Fibroblast of the aortic adventitia (primary cell): ENCODE data around the gene WDR47. TPM values are rescaled to one million over a fixed set of nuclear protein-coding genes. Genes with fewer than 3 reads are reported as not detected.
"Not testable (repeated sequence)": the region's sequence is repeated elsewhere in the genome, so short reads cannot be mapped to it uniquely, and the experiment has no call there.

Experiments
- DNase-seq: peaks from one replicate; pipeline ENCODE4 v3.0.0-alpha.2; 2010; ENCODE audit warnings: low read depth
- H3K4me3 ChIP-seq: 2 replicates; pipeline ENCODE4 v1.5.1; 2011; ENCODE audit warnings: low read depth, mild to moderate bottlenecking, control low read depth, low read length, moderate library complexity
- total RNA-seq: library from RNA; depleted of rRNA; stranded (reverse); fragments of >200 nt; gene quantifications from 2 replicates; pipeline ENCODE4 v1.2.3, GENCODE V29; 2012; ENCODE audit warnings: low replicate concordance
- TF ChIP-seq, protein P1 (sequence below): IDR thresholded peaks from 2 replicates; pipeline ENCODE4 v1.5.1; 2011; ENCODE audit warnings: mild to moderate bottlenecking, low read length, control low read depth, inconsistent platforms; ENCODE audit not compliant: insufficient read depth

Gene WDR47
- total RNA-seq, 1 donor, result 22.1 TPM

DNA sequence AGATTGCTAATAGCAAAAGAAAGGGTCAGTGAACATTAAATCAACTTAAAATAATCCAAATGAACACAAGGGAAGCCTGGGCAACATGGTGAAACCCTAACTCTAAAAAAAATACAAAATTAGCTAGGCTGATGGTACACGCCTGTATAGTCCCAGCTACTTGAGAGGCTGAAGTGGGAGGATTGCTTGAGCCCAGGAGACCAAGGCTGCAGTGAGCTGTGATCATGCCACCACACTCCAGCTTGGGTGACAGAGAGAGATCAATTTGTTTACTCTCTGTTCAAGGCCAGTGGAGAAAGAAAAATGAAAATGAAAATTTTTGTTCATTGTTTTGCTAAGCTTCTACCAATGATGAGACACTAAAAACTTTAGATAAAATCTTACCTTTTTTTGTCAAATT, 24.8 kb downstream of the WDR47 start:
- no peak for DNase-seq
- TF ChIP-seq, protein P1, sequence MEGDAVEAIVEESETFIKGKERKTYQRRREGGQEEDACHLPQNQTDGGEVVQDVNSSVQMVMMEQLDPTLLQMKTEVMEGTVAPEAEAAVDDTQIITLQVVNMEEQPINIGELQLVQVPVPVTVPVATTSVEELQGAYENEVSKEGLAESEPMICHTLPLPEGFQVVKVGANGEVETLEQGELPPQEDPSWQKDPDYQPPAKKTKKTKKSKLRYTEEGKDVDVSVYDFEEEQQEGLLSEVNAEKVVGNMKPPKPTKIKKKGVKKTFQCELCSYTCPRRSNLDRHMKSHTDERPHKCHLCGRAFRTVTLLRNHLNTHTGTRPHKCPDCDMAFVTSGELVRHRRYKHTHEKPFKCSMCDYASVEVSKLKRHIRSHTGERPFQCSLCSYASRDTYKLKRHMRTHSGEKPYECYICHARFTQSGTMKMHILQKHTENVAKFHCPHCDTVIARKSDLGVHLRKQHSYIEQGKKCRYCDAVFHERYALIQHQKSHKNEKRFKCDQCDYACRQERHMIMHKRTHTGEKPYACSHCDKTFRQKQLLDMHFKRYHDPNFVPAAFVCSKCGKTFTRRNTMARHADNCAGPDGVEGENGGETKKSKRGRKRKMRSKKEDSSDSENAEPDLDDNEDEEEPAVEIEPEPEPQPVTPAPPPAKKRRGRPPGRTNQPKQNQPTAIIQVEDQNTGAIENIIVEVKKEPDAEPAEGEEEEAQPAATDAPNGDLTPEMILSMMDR, result no peak

GRCh38 chr1:109011335-109011734, 30.6 kb downstream of the WDR47 start:
- DNase-seq, result no peak
- TF ChIP-seq, protein P1, result no peak
- no peak overlapping the region for H3K4me3 ChIP-seq

More for the DNA sequence above, 24.8 kb downstream of the WDR47 start:
- no peak overlapping the region for H3K4me3 ChIP-seq

DNA sequence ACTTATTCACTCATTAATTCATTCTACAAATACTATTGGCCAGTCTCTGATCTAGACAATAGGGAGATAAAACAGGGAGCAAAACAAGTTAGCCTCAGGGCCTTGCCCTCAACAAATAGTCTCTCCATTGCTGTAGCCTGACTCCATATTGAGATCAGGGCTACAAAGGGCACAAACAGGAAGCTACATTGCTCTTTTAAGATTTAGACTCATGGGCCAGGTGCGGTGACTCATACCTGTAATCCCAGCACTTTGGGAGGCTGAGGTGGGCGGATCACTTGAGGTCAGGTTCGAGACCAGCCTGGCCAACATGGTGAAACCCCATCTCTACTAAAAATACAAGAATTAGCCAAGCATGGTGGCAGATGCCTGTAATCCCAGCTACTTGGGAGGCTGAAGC, 45.3 kb downstream of the WDR47 start:
- DNase-seq, H3K4me3 ChIP-seq: not testable (repeated sequence)

GRCh38 chr1:108983114-108983513, 58.8 kb downstream of the WDR47 start:
- no peak for DNase-seq
- H3K4me3 ChIP-seq, result no peak overlapping the region
- TF ChIP-seq, protein P1, result no peak

DNA sequence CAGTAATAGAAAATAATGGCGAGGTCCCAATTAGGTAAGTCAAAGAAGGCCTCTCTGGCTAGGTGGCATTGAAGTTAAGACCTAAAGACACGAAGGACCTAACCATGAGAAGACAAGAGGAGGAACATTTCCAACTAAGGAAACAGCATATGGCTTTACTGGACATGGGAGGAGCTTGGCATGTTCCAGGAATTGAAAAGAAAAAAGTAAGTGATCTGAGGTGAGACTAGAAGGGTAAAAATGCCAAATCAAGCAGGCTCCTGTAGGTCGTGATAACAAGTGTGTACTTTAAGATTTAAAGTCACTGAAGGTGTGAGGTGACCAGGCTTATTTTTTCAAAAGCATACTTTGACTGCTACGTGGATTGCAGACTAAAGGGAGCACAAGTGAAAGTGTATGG, 65.2 kb downstream of the WDR47 start:
- no peak for DNase-seq
- H3K4me3 ChIP-seq, result no peak overlapping the region
- TF ChIP-seq, protein P1, result no peak

DNA sequence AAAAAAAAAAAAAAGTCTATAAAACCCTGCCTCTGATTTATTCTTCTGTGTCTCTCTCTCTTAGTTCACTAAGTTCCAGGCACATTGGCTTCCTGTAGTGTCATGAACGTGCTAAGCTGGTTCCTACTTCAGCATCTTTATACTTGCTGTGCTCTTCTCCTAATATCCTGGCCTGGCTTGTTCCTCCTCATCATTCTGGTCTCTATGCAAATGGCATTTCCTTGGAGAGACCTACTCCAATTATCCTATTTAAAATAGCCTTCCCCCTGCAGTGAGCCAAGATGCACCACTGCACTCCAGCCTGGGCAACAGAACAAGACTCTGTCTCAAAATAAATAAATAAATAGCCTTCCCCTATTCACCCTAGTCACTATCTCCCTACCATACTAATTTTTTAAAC, 69.0 kb downstream of the WDR47 start:
- TF ChIP-seq, protein P1, result no peak
- DNase-seq, result no peak
- H3K4me3 ChIP-seq, result no peak overlapping the region

DNA sequence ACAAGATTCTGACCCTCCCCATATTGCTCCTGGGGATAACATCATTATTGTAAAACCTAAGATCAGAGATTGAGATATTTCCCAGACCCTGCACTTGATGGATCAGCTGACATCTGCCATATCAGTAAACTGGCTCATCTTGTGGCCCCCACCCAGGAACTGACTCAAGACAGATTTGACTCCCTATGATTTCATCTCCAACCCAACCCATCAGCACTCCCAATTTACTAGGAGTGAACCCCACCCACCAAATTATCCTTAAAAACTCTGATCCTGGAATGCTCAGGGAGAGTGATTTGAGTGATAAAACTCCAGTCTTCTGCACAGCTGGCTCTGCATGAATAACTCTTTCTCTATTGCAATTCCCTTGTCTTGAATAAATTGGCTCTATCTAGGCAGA, 72.6 kb downstream of the WDR47 start:
- TF ChIP-seq, protein P1, result no peak
- no peak overlapping the region for H3K4me3 ChIP-seq
- DNase-seq, result no peak
